HepG2 (cell line): ENCODE data around the gene DAG1. TPM values are rescaled to one million over a fixed set of nuclear protein-coding genes. Genes with fewer than 3 reads are reported as not detected.

Source experiments
- GLMP ChIP-seq: sonication (generic); formaldehyde crosslinking; IDR thresholded peaks from 2 replicates; pipeline ENCODE4 v1.9.0; 2021; ENCODE audit warnings: missing genetic modification reagents, mild to moderate bottlenecking, borderline replicate concordance
- HOXA5 ChIP-seq: sonication (generic); formaldehyde crosslinking; IDR thresholded peaks from 2 replicates; pipeline ENCODE4 v1.4.0; 2020; ENCODE audit warnings: missing genetic modification reagents
- MXD3 ChIP-seq: IDR thresholded peaks from 2 replicates; pipeline ENCODE4 v1.6.1; 2016; ENCODE audit warnings: mild to moderate bottlenecking, missing biosample characterization, missing genetic modification reagents
- NCOA1 ChIP-seq: sonication (generic); formaldehyde crosslinking; IDR thresholded peaks from 2 replicates; pipeline ENCODE4 v1.9.0; 2021; ENCODE audit warnings: missing genetic modification reagents
- NR2F1 ChIP-seq, 2 experiments: fragments of 450-650 bp in 1 of 2; formaldehyde crosslinking in 1 of 2; IDR thresholded peaks; 2 replicates each; pipeline versions ENCODE4 v1.5.0 to v1.6.1; 2016 to 2020; ENCODE audit warnings: mild to moderate bottlenecking in 1 of 2, missing compliant biosample characterization in 1 of 2, missing genetic modification reagents in 1 of 2, moderate library complexity in 1 of 2
- NR2F2 ChIP-seq: IDR thresholded peaks from 2 replicates; pipeline ENCODE4 v1.6.1; 2012; ENCODE audit warnings: low read depth, inconsistent platforms, borderline replicate concordance
- PPARG ChIP-seq: conservative IDR thresholded peaks from 2 replicates; pipeline ENCODE4 v1.6.1; 2016; ENCODE audit warnings: missing biosample characterization, missing genetic modification reagents
- RXRA ChIP-seq: sonication (generic); formaldehyde crosslinking; IDR thresholded peaks from 2 replicates; pipeline ENCODE4 v1.5.1; 2020; ENCODE audit warnings: missing genetic modification reagents
- SALL2 ChIP-seq: sonication (generic); formaldehyde crosslinking; IDR thresholded peaks from 2 replicates; pipeline ENCODE4 v1.8.1; 2023; ENCODE audit warnings: mild to moderate bottlenecking, missing genetic modification reagents, inconsistent platforms
- SRY ChIP-seq: sonication (generic); formaldehyde crosslinking; IDR thresholded peaks from 2 replicates; pipeline ENCODE4 v1.8.0; 2022; ENCODE audit warnings: mild to moderate bottlenecking, missing genetic modification reagents
- THRA ChIP-seq: sonication (generic); formaldehyde crosslinking; IDR thresholded peaks from 2 replicates; pipeline ENCODE4 v1.4.0; 2020; ENCODE audit warnings: missing genetic modification reagents, borderline replicate concordance
- THYN1 ChIP-seq: sonication (generic); formaldehyde crosslinking; IDR thresholded peaks from 2 replicates; pipeline ENCODE4 v1.8.1; 2023; ENCODE audit warnings: low read depth, mild to moderate bottlenecking, moderate library complexity, missing genetic modification reagents, borderline replicate concordance
- XRCC5 ChIP-seq: fragments of 200-400 bp; formaldehyde crosslinking; optimal IDR thresholded peaks from 2 replicates; pipeline ENCODE3; 2017; ENCODE audit warnings: mild to moderate bottlenecking, low read length
- ZBTB20 ChIP-seq: sonication (generic); formaldehyde crosslinking; IDR thresholded peaks from 2 replicates; pipeline ENCODE4 v1.8.1; 2023; ENCODE audit warnings: missing genetic modification reagents, low read depth, mild to moderate bottlenecking, borderline replicate concordance
- ZBTB49 ChIP-seq: sonication (generic); formaldehyde crosslinking; IDR thresholded peaks from 2 replicates; pipeline ENCODE4 v1.4.0; 2020; ENCODE audit warnings: missing genetic modification reagents, borderline replicate concordance
- ZBTB7A ChIP-seq: sonication (generic); formaldehyde crosslinking; IDR thresholded peaks from 2 replicates; pipeline ENCODE4 v1.8.0; 2022; ENCODE audit warnings: mild to moderate bottlenecking, missing genetic modification reagents
- ZNF234 ChIP-seq: sonication (generic); formaldehyde crosslinking; conservative IDR thresholded peaks from 2 replicates; pipeline ENCODE4 v1.5.1; 2020; ENCODE audit warnings: mild to moderate bottlenecking, missing genetic modification reagents
- ZNF350 ChIP-seq: sonication (generic); formaldehyde crosslinking; IDR thresholded peaks from 2 replicates; pipeline ENCODE4 v1.4.0; 2020; ENCODE audit warnings: mild to moderate bottlenecking, low read depth, missing genetic modification reagents, borderline replicate concordance
- ZNF672 ChIP-seq: sonication (generic); formaldehyde crosslinking; IDR thresholded peaks from 2 replicates; pipeline ENCODE4 v1.8.1; 2022; ENCODE audit warnings: missing genetic modification reagents
- ZNF788 ChIP-seq: sonication (generic); formaldehyde crosslinking; IDR thresholded peaks from 2 replicates; pipeline ENCODE4 v1.5.0; 2020; ENCODE audit warnings: mild to moderate bottlenecking, missing genetic modification reagents, borderline replicate concordance
- ZNF800 ChIP-seq: sonication (generic); formaldehyde crosslinking; IDR thresholded peaks from 2 replicates; pipeline ENCODE4 v1.4.0; 2020; ENCODE audit warnings: missing genetic modification reagents
- polyA plus RNA-seq, 8 experiments: library from polyadenylated mRNA; depleted of rRNA in 3 of 8; stranded (reverse) in 7 of 8; unstranded in 1 of 8; fragments of >200 nt; fragmentation: Illumina TruSeq in 4 of 8; extraction: Trizol in 4 of 8; gene quantifications; 2 replicates each; pipeline versions ENCODE4 v1.2.1 to v1.2.3, GENCODE V29; 2011 to 2016; ENCODE audit warnings: low read depth in 4 of 8, missing spikeins in 1 of 8, mixed read lengths in 1 of 8; ENCODE audit not compliant: insufficient read depth in 1 of 8
- total RNA-seq, 5 experiments: library from RNA; depleted of rRNA; stranded (reverse); fragments of >200 nt; fragmentation: Illumina TruSeq; extraction: Trizol; gene quantifications; 2 replicates each; pipeline ENCODE4 v1.2.3, GENCODE V29; 2016; ENCODE audit warnings: low read depth in 1 of 5

Gene DAG1
- total and polyA plus RNA-seq, 2 of the 13 experiments (the other 11 are each of a cell fraction or from before 2014, with no cell fraction given): 47.3 to 50.4 TPM

GRCh38 chr3:49422379-49423248 lies 47.5 kb upstream of the DAG1 start, which contains the start of gene AMT (continued):
- TF ChIP-seq THRA (CRISPR knock-in tag): peak; percentile 65; the same call in 1 of the 2 replicates
- no peak for TF ChIP-seq ZBTB49
- TF ChIP-seq ZBTB20 (CRISPR knock-in tag): no peak; the same call in 1 of the 2 replicates
- TF ChIP-seq GLMP (CRISPR knock-in tag): no peak
- no peak for TF ChIP-seq ZNF800 (CRISPR knock-in tag)
- no peak for TF ChIP-seq XRCC5
- TF ChIP-seq THYN1 (CRISPR knock-in tag): 0 out of 2 replicates have a peak, but pooled peaks have one; percentile 18
- TF ChIP-seq ZNF672 (CRISPR knock-in tag): 0 out of 2 replicates have a peak, but pooled peaks have one; percentile 86
- TF ChIP-seq ZNF350 (CRISPR knock-in tag): peak; percentile 57; the same call in 1 of the 2 replicates
- peak; percentile 35; the same call in 1 of the 2 replicates for TF ChIP-seq ZNF788 (CRISPR knock-in tag)
- no peak for TF ChIP-seq ZNF234
- peak; percentile 60 for TF ChIP-seq ZBTB7A (CRISPR knock-in tag)
- 0 out of 2 replicates have a peak, but pooled peaks have one; percentile 54 for TF ChIP-seq PPARG (CRISPR knock-in tag)
- TF ChIP-seq SRY: peak; percentile 82; the same call in 1 of the 2 replicates
- TF ChIP-seq NR2F1 (CRISPR knock-in tag; IDR thresholded peaks at IDR 0.05): peak; percentile 75 to 88
- peak; percentile 49; the same call in 1 of the 2 replicates for TF ChIP-seq HOXA5 (CRISPR knock-in tag)
- TF ChIP-seq MXD3 (CRISPR knock-in tag): 0 out of 2 replicates have a peak, but pooled peaks have one; percentile 13
- TF ChIP-seq NCOA1: 0 out of 2 replicates have a peak, but pooled peaks have one; percentile 65
- peak; percentile 83; the same call in 1 of the 2 replicates for TF ChIP-seq SALL2 (CRISPR knock-in tag)
- peak; percentile 92; the same call in 1 of the 2 replicates for TF ChIP-seq RXRA (CRISPR knock-in tag)
- TF ChIP-seq NR2F2: peak; percentile 72
